ENCODE results near the gene PDE11A.

The PDE11A gene

DNA sequence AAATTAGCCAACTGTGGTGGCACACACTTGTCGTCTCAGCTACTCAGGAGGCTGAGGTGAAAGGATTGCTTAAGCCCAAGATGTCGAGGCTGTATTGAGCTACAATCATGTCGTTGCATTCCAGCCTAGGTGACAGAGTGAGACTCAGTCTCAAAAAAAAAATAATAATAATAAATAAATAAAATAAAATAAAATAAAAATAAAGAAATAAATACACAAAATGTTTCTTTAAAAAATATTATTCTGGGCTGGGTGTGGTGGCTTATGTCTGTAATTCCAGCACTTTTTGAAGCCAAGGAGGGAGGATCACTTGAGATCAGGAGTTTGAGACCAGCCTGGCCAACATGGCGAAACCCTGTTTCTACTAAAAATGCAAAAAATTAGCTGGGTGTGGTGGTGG, 407.2 kb downstream of the PDE11A start:
- DNase-seq, result no peak

DNA sequence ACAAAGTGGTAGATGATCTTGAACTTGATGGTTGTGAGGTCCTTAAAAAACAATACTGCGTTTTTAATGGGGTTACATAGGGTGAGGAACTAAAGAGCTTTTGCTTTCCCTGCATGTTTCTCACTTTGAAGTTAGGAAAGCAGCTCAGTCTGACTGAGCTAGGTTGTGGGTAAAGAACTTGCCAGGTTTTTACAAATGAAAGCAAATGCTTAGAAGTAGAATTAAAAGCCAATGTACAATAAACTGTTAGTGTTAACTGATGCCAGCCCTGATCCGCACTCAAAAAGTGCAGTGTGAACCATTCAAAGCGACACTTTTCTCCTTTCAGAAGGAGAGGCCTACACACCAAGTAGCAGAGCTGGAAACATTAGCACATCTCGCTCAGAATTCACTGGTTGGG, 409.7 kb downstream of the PDE11A start:
- DNase-seq, result no peak

DNA sequence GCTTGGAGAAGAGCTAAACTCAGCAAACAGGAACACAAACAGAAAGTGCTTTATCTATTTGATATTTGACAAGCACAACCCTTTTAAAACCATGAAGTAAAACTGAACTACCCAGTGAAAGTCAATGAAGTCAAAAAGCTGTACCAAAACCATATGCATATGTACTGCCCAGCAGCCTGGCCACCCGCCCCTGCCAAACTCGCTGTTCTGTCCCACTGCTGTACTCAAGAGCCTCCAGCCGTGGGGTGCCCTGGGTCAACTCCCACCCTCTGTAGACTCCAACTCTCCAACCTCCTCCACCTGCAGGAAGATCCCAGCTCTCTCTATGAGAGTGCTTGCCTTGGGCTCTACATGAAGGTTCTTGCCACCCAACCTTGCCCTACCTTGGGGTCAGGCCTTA, 411.8 kb downstream of the PDE11A start:
- no peak for DNase-seq

DNA sequence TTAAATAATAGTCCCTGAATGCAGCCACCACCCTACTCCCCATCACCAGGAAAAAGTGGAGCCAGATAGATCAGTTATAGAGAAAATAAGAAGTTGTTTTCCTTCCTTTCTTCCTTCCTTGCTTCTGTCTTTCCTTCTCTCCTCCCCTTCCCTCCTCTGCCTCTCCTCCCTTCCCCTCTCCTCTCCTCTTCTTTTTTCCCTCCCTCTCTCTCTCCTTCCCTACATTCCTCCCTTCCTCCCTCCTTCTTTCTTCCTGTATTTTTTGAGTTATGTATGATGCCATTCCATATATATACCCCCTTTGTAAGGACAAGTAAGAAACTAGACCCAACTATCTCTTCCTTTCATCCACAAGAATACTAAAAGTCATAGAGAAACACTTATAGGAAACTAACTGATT, 414.3 kb downstream of the PDE11A start:
- no peak for DNase-seq

DNA sequence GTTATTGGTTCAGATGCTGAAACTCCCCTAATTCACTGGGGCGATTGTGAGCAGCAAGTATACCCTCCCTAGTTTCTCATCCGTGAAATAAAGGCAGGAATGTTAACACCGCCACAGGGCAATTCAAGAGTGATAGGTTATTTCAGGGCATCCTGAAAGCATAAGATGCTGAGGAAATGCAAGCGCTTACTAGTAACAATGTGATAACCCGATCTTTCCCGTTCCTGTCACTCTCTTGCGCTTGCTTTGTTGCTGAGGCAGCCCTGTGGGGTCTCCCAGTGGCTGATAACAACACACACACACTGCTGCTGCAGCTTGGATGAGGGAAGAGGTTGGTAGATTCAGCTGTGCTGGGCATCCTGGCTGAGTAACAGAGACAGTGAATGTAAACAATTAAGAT, 420.7 kb downstream of the PDE11A start:
- no peak for DNase-seq

DNA sequence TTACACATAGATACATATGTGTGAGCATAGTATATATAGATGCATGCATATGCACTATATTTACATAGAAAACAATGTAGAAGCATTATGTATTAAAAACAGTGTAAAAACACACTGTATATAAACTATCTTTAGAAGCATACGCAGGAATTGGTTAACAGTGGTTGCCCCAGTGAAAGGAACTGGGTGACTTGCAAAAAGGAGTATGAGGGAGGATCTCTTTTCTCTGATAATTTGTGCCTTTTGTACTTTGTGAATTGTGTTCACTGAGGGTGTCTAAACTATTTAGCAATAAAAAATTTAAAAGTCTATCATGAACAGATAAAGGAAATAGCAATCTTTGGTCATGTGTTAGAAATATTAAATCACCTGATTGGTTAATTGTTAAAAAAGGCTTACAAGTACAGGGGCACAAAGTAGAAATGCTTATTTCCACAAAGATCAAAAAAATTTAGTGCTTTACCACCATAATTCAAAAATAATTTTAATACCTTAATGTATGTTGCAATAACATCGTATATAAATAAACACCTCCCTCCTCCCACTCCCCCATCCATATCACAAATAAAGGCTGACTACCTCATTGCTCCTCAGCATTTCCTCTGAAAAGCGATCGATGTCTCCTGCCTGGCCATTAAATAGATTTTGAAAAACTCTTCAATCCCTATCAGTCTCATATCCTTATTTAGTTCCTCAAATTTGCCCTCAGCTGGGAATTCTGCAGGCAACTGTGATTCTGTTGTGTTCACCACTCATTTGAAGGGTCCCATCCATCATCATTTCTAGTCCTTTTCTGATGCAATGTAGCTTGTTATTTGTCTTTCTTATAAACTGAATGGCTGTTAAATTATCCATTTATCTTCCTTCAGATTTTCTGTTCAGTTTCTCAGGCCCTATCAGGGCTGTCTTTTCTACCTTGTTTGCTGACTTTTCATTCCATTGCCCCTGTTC, 422.7 kb downstream of the PDE11A start:
- no peak for DNase-seq

DNA sequence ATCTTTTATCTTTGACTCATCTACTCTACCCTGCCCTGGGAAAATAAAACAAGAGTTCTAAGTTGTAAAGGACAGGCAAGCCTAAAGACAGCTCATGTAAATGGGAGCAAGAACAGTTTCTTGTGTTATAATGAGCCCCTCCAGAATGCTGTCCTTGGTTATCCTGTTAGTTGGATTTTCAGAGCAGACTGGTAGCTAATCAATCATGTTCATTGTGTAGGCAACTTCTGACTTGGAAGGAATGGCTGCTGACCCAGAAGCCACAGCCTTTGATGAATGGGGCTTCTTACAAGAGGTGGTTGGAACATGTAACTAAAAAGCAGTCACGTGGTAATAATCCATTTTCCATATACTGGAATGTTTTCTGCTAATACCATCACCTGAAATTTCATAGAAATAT, 425.8 kb downstream of the PDE11A start:
- no peak for DNase-seq

DNA sequence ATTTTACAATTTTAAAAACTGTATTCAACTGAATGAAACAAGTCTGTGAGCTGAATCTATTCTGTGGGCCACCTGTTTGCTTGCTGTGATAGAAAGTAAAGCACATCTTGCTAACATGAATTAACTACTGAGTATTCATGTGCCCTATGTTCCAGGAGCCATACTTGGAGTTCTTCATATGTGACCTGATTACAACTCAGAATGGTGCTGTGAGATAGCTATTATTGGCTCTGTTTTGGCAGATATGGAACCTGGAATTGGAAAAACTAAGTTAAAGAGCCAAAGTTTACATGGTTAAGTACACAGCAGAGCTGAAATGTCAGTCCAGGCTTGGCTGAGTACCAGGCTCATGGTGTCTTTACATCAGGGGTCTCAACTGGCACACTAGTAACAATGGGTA, 426.3 kb downstream of the PDE11A start:
- DNase-seq, result no peak

DNA sequence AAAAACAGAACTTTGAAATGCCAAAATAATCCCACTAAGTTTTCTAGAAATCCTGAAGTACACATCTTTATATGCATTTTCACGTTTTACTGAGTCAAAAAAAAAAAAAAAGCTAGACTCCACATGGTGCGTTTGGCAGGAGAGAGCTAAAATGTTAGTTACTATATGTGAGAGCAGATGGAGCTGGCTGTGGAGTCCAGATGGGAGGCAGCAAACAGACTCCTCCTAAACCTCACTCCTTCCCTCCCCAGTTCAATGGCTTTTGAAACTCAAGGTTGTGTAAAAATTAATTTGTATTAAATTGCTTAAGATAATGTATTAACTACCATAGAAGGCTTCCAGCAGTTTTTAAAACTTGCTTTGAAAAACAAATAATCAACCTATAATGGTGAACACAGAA, 431.2 kb downstream of the PDE11A start:
- DNase-seq, result no peak

DNA sequence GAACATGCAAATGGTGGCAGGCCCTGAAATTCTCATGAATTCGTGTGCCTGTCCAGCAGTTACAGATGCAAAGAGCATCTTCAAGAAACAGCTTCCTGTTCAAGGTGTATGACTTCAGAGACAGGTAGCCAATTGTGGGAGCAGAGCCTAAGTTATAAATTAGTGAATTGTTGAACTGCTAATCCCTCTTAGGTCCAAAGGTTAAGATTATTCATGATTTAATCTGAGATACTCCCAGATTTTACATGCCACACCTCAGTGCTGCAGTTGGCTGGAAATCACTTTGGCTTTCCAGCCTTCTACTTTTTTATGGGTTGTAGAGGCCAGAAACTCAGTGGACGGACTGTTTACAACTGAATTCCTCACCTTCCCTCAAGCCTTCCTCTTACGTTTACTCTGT, 432.2 kb downstream of the PDE11A start:
- DNase-seq, result no peak

DNA sequence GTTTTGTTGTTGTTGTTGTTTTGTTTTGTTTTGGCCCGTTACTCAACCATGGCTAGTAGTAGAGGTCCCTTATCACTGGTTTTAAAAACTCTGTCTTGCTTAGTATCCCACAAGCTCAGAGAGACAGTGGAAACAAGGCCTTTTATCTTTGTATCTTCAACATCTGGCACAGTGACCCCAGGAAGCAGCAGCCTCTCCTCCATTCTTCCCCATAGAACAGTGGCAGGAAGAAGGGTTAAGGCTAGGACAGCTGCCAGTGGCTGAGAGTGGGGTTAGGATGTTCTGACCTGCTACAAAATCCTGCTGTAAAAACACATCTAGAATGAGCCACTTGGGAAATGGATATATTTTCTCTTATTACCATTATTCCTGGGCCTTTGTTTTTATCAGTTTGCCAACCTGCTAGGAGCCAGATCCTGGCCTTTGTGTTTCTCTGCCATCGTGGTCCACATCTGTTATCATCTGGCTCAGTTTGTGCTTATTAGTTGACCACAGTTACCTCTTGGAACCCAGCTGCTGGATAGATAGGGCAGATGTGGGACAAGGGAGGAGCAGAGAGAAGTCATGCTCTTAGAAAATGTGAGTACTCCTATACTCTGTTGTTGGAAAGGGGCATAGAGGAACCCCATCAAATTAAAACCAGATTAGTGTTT, 433.2 kb downstream of the PDE11A start:
- DNase-seq, result no peak

DNA sequence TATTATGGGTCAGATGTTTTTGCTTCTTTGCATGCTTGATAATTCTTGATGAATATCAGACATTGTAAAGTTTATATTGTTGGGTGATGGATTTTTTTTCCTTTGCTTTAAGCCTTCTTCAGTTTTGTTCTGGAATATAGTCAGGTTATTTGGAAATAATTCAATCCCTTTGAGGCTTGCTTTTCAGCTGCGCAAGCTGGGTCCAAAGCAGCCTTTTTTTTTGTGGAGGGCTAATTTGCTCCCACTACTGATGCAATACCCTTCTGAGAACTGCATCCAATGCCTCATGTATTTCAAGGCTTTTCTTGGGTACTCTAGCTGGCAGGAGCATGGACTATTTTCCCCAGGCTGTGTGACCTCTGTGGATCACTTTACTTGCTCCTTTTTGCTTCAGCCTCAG, 434.1 kb downstream of the PDE11A start:
- no peak for DNase-seq

DNA sequence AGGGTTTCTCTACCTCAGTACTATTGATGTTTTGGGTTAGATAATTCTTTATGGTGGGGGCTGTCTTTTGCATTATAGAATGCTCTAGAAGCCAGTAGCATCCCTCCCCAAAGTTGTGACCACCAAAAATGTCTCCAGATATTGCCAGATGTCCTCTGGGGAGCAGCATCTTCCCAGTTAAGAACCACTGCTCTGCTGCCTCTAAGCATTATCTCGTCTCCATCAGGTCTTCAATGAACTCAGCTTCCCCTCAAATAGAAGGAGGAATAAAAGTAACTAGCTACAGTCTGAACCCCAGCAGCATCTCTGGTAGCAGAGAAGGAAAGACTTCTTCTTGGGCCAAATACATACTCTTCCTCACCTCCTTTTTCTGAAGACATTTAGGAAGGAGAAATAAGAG, 435.9 kb downstream of the PDE11A start:
- DNase-seq, result no peak

DNA sequence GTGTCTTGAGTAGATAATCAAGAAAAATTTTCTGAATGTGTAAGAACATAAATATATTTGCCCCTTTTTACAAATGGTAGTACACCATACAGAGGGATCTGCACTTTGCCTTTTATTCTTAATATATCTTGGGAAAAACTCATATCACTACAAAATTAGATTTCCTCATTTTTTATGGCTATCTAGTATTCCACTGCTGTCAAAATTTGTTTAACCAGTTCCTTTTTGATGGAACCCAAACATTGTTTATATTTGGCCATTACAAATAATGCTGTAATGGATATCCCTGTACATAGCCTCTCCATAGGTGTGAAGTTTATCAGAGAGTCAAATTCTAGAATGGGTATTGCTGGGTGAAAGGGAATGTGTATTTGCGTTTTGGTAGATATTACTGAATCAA, 436.9 kb downstream of the PDE11A start:
- DNase-seq, result no peak

DNA sequence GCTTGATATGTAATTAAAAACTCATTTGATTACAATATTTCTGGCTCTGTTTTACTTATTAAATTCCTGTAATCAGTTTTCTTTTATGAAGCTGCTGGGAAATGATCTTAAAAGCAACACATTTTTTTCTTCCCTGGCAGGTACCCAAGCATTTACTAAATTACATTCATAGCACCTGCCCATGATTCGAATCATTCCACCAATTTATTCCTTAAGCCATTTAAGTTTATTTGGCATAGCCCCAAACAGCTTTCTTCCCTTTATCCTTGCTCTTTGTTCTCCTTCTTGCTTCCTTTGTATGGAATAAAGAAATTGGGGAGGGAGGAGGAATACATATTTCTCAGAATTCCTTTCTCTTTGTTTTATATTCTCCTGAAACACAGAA, 438.7 kb downstream of the PDE11A start:
- no peak for DNase-seq

DNA sequence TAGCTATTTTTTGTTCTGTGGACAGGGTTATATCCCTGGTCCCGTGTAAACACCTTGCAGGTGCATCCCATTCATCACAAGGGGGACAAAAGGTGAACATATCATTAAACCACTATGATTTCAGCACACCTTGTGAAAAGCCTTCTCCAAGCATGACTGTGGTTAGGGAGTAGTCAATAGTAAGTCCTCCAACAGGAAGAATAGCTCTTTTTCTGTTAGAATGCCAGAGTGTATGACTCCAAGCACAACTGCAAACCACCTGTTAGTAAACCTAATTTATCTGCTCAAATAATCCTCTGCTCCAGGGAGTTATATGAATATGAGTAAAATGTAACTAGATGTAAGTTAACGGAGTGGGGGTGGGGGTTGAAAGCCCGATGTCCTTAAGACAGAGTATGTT, 439.5 kb downstream of the PDE11A start:
- DNase-seq, result no peak

DNA sequence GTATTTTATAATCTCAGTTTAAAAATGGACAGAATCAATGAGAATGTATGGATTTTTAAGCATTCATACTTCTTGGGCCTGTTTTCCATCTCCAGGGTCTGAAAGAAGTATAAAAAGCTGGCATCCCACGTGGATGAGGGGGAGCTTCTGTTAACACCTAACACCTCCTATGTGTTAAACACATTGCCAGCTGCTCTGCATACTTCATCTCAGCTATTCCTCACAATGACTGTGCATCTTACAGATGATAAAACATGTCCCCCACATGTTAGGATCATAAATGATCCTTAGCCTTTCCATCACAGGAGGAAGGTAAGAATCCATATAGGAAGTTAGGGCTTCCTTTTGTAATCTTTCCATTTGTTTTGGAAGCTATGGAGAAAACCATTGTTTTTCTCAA, 440.9 kb downstream of the PDE11A start:
- DNase-seq, result no peak

DNA sequence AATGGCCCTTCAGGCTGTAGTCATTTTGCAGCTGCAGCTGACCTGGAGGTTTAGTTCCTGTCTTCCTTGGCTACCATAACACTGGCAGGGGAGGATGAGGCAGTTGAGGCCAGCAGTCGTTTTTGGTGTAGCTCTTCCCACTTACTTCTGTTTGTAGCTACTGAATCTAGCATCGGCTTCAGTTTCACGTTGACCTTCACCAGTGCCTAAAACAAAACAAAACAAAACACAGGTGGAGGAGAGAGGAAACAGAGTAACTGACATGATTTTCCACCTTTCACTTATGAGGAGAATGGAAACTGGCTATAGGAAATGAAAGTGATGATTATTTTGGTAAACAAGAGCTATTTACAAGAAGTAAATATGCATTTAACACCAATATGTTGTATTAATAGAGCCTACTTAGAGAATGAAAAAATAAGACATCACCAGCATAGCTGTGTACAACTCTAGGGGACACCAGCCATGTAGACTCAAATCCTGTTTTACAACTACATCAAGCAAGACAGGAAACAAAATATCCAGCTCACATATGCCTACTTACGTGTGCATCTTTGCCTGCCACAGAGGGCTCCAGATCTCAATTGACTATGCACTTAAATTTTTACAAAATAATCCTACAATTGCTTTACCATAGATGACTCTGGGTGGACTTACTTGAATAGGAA, 443.1 kb downstream of the PDE11A start:
- no peak for DNase-seq

DNA sequence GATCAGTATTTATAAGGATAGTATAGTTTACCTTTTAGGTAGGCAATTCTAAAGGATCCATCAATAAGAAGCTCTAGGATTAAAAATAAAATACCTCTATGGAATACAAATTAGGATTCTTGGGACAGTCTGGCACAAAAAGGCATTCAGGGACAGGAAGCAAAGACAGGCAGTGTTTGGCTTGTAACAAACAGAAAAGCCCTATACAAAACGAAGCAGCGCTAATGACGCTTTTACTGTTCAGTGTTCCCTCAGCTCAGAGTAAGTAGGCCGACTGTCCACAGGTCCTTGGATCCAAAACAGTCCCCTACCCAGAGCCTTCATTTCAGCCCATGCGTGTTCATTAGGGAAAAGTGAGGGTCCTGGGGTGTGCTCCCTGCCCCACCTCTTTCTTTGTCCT, 443.7 kb downstream of the PDE11A start:
- DNase-seq, result no peak

DNA sequence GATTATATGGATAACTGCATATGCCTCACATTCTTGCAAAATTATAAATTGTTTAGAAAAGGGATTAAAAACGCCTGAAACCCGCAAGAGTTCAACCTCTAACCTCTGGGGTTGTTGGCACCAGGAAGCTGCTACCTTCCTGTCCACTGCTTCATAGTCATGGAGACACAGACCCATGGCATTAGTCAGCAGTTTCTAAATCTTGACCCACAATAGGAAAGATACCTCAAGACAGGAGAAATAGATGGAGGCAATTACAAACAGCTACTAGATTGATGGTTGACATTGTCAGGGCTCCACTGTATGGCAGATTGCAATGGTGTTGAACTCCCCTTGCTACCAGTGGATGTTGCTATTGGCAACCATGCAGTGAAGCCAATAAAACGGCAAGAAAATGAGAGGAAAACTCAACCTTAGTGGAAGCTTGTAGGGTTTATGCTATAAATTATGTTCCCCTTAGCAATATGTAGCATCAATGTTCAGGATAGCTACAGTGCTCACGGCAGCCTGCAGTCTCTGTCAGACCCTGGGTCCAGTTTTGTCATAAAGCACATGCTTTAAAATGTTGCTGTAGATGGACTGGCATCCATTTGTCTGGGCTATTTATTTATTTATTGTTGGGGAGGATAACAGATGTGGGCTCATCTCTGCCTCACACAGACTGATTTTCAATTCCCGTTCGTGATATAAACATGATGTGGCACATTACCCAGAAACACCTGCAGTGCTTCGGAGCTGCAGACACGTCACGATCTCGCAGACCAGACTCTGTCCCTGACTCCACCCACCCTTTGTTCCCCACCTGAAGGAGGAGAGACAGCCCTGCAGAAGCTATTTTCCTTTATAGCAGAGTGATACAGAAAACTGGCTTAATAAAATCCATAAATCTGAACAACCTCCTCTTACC, 446.6 kb downstream of the PDE11A start:
- DNase-seq, result no peak

DNA sequence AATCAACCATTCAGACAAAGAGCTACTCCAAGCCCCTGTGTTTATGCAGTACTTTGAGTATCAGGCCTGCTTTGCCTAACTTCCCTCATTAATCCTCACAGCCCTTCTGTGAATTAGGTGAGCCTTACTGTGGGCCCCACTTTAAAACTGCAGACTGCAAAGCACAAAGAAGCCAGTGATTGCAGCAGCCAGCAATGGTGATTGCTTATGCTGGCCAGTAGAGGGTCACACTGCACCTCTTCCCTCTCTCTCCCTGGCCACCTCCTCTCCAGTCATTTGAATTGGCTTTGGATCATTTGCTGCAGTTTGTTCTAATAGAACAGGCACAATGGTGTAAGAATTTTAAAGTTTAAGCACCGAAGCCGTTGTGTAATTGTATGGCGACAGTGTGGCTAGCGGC, 450.1 kb downstream of the PDE11A start:
- no peak for DNase-seq

DNA sequence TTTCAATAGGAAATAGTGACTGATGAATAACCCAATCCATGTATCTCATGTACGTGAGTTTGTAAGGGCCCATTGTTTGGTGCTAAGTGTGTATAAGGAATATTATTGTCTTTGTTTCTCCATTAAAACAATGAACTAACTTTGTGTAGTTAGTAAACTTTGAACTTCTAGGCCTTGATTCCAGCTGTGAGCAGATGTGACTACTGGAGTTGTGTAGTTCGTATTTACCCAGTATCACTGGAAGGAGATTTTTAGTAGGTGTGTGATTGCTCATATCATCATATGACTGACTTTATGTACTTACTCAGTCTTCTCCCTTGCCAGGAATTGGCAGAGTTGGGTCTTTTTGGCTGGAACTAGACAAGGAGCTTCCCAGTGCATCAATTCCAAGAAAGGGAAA, 452.6 kb downstream of the PDE11A start:
- DNase-seq, result no peak

DNA sequence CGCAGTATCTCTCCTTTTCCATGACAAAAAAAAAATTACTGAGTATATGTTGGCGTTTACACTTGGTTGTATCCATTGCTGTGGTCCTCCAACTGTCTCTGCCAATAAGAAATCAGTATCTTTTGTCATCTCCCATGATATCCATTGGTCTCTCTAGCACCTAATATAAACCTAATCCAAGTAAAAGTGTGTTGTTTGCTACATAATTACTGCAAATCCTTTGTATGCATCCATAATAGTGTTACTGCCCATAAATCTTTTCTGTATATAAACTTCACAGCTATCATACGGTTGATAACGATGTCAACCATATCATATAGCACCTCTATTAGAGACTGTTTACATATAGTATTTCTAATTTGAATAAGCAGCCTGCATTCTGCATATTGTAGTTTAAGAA, 453.1 kb downstream of the PDE11A start:
- DNase-seq, result no peak
